HepG2 (cell line): ENCODE measurements around the gene TREML4. TPM values are rescaled to one million over a fixed set of nuclear protein-coding genes. Genes with fewer than 3 reads are reported as not detected.

ENCODE experiments used
- ATAC-seq: fragments of 200-7000 bp; cut with Tn5 transposase; 3 replicates; pipeline ENCODE4 v1.9.1; 2020; ENCODE audit warnings: mild to moderate bottlenecking, moderate library complexity
- BruUV-seq: library from RNA; stranded (reverse); fragments of 400-500 nt; replicated peaks from 2 replicates; lab custom pipeline; 2021; lab: Mats Ljungman, UMichigan
- CTCF ChIA-PET: fragments of 300-600 bp; formaldehyde crosslinking; extraction: SDS; loops from one replicate; lab custom pipeline; 2021; ENCODE audit warnings: low total read pairs, inconsistent platforms, low intra/inter-chr PET ratio; lab: Yijun Ruan, JAX
- POLR2A ChIA-PET: fragments of 350-600 bp; sonication (Branson Sonifier 250); formaldehyde crosslinking; loops from one replicate; lab custom pipeline; 2020; ENCODE audit warnings: antibody characterized with exemption, inconsistent platforms; lab: Yijun Ruan, JAX
- DNase-seq: peaks from one replicate; pipeline ENCODE4 v3.0.0-alpha.2; 2015; ENCODE audit warnings: low spot score
- FAIRE-seq: peaks from 3 replicates; lab custom pipeline; 2011; peaks lifted over from hg19 to GRCh38; lab: Jason Lieb, UNC
- H2AFZ ChIP-seq: one replicate; pipeline ENCODE4 v1.6.1; 2011; ENCODE audit warnings: low read length, inconsistent platforms
- H3K27ac ChIP-seq: fragments of 300-600 bp; 3 replicates; pipeline ENCODE4 v1.8.0; 2011; ENCODE audit warnings: mixed run types, mild to moderate bottlenecking, mixed read lengths, low read length, inconsistent platforms; ENCODE audit not compliant: insufficient read depth; ENCODE audit errors: extremely low read length
- H3K27me3 ChIP-seq, 2 experiments: fragments of 200-600 bp in 1 of 2; 2 replicates in 1 of 2; 3 replicates in 1 of 2; pipeline versions ENCODE4 v1.6.0 to v1.8.0; 2011; ENCODE audit warnings: low read length in 2 of 2, mild to moderate bottlenecking in 2 of 2, moderate library complexity in 2 of 2, inconsistent platforms in 1 of 2; ENCODE audit not compliant: insufficient read depth in 2 of 2, control insufficient read depth in 1 of 2
- H3K36me3 ChIP-seq, 2 experiments: fragments of 200-600 bp in 1 of 2; replicated peaks in 1 of 2; 2 replicates in 1 of 2; 3 replicates in 1 of 2; pipeline versions ENCODE4 v1.5.1 to v1.8.0; 2011; ENCODE audit warnings: low read length in 2 of 2, inconsistent platforms in 1 of 2; ENCODE audit not compliant: insufficient read depth in 2 of 2, control insufficient read depth in 1 of 2
- H3K4me1 ChIP-seq: 2 replicates; pipeline ENCODE4 v1.5.1; 2012; ENCODE audit warnings: low read length, inconsistent platforms; ENCODE audit not compliant: insufficient read depth
- H3K4me2 ChIP-seq: 2 replicates; pipeline ENCODE4 v1.6.0; 2011; ENCODE audit warnings: low read depth, low read length, inconsistent platforms
- H3K4me3 ChIP-seq, 3 experiments: fragments of 200-600 bp in 1 of 3; sonication (generic), shearing (Covaris generic) in 1 of 3; replicated peaks in 1 of 3; 2 replicates each; pipeline ENCODE4 v1.5.1; 2011 to 2016; ENCODE audit warnings: low read length in 3 of 3, inconsistent platforms in 2 of 3, low read depth in 2 of 3, mild to moderate bottlenecking in 2 of 3, control low read depth in 1 of 3, mixed read lengths in 1 of 3; ENCODE audit not compliant: insufficient read depth in 1 of 3
- H3K79me2 ChIP-seq: one replicate; pipeline ENCODE4 v1.6.1; 2011; ENCODE audit warnings: low read length, inconsistent platforms; ENCODE audit not compliant: insufficient read depth
- H3K9ac ChIP-seq: 2 replicates; pipeline ENCODE4 v1.6.0; 2011; ENCODE audit warnings: mild to moderate bottlenecking, low read depth, low read length, inconsistent platforms; ENCODE audit not compliant: insufficient read depth
- H3K9me3 ChIP-seq: 2 replicates; pipeline ENCODE4 v1.5.1; 2012; ENCODE audit warnings: mild to moderate bottlenecking, low read length
- H4K20me1 ChIP-seq: 2 replicates; pipeline ENCODE4 v1.6.0; 2011; ENCODE audit warnings: inconsistent platforms, mild to moderate bottlenecking, low read length, moderate library complexity; ENCODE audit not compliant: insufficient read depth
- BCL6 ChIP-seq: IDR thresholded peaks from 2 replicates; pipeline ENCODE4 v1.6.1; 2016; ENCODE audit warnings: missing genetic modification reagents, missing compliant biosample characterization
- CHD4 ChIP-seq: fragments of 200-600 bp; sonication (generic); IDR thresholded peaks from 2 replicates; pipeline ENCODE4 v1.7.0; 2017; ENCODE audit warnings: mild to moderate bottlenecking, low read length, borderline replicate concordance
- EEA1 ChIP-seq: sonication (generic); formaldehyde crosslinking; IDR thresholded peaks from 2 replicates; pipeline ENCODE4 v1.5.1; 2020; ENCODE audit warnings: mild to moderate bottlenecking, missing genetic modification reagents, borderline replicate concordance
- EP300 ChIP-seq, 3 experiments: sonication (generic) in 1 of 3; formaldehyde crosslinking in 1 of 3; IDR thresholded peaks; 2 replicates each; pipeline versions ENCODE4 v1.5.1 to v1.6.1; 2011 to 2020; ENCODE audit warnings: low read depth in 2 of 3, low read length in 2 of 3, borderline replicate concordance in 1 of 3, improper control_type of control experiment in 1 of 3, mild to moderate bottlenecking in 1 of 3, missing genetic modification reagents in 1 of 3, moderate library complexity in 1 of 3
- HOXA7 ChIP-seq: sonication (generic); formaldehyde crosslinking; IDR thresholded peaks from 2 replicates; pipeline ENCODE4 v1.8.1; 2022; ENCODE audit warnings: mild to moderate bottlenecking, missing genetic modification reagents, moderate library complexity
- KAT2B ChIP-seq: fragments of 150-350 bp; IDR thresholded peaks from 2 replicates; pipeline ENCODE4 v1.6.1; 2014; ENCODE audit warnings: low read depth, low read length, borderline replicate concordance
- KDM1A ChIP-seq: IDR thresholded peaks from 2 replicates; pipeline ENCODE4 v1.6.1; 2016; ENCODE audit warnings: missing compliant biosample characterization
- MIER3 ChIP-seq: IDR thresholded peaks from 2 replicates; pipeline ENCODE4 v1.6.1; 2016; ENCODE audit warnings: missing compliant biosample characterization, borderline replicate concordance
- REXO4 ChIP-seq: sonication (generic); formaldehyde crosslinking; IDR thresholded peaks from 2 replicates; pipeline ENCODE4 v1.8.0; 2022; ENCODE audit warnings: missing genetic modification reagents, mild to moderate bottlenecking, borderline replicate concordance
- SMYD3 ChIP-seq: sonication (generic); formaldehyde crosslinking; IDR thresholded peaks from 2 replicates; pipeline ENCODE4 v1.8.1; 2023; ENCODE audit warnings: mild to moderate bottlenecking, missing genetic modification reagents
- YEATS2 ChIP-seq: sonication (generic); formaldehyde crosslinking; IDR thresholded peaks from 2 replicates; pipeline ENCODE4 v1.4.0; 2020; ENCODE audit warnings: missing genetic modification reagents, borderline replicate concordance
- ZEB1 ChIP-seq: IDR thresholded peaks from 2 replicates; pipeline ENCODE4 v1.6.1; 2012; ENCODE audit warnings: mild to moderate bottlenecking, low read depth, inconsistent platforms; ENCODE audit not compliant: insufficient replicate concordance
- ZNF20 ChIP-seq: sonication (generic); formaldehyde crosslinking; IDR thresholded peaks from 2 replicates; pipeline ENCODE4 v1.4.0; 2020; ENCODE audit warnings: mild to moderate bottlenecking, moderate library complexity, missing genetic modification reagents
- ZNF34 ChIP-seq: sonication (generic); formaldehyde crosslinking; IDR thresholded peaks from 2 replicates; pipeline ENCODE4 v1.4.0; 2020; ENCODE audit warnings: mild to moderate bottlenecking, missing genetic modification reagents, borderline replicate concordance
- ZNF816 ChIP-seq: sonication (generic); formaldehyde crosslinking; IDR thresholded peaks from 2 replicates; pipeline ENCODE4 v1.8.0; 2022; ENCODE audit warnings: missing genetic modification reagents, mild to moderate bottlenecking, borderline replicate concordance
- WGBS: methylation state at CpG from one replicate; pipeline ENCODE4 v1.1.6; 2017; ENCODE audit warnings: low lambda C conversion rate; 5-methylcytosine and 5-hydroxymethylcytosine counted together
- in situ Hi-C: cut with HindIII; loops from 2 replicates; pipeline ENCODE4 v1.10.0; 2017; ENCODE audit warnings: low pct_unique_long_range_greater_than_20kb; ENCODE audit not compliant: extremely low pct_ligation_motif_present
- intact Hi-C: fragments of 100-400 bp; cut with micrococcal nuclease; formaldehyde crosslinking; loops from one replicate; pipeline ENCODE4 v1.10.0; 2022; ENCODE audit not compliant: unreplicated experiment
- polyA plus RNA-seq, 8 experiments: library from polyadenylated mRNA; depleted of rRNA in 3 of 8; stranded (reverse) in 7 of 8; unstranded in 1 of 8; fragments of >200 nt; fragmentation: Illumina TruSeq in 4 of 8; extraction: Trizol in 4 of 8; gene quantifications; 2 replicates each; pipeline versions ENCODE4 v1.2.1 to v1.2.3, GENCODE V29; 2011 to 2016; ENCODE audit warnings: low read depth in 4 of 8, missing spikeins in 1 of 8, mixed read lengths in 1 of 8; ENCODE audit not compliant: insufficient read depth in 1 of 8
- total RNA-seq, 5 experiments: library from RNA; depleted of rRNA; stranded (reverse); fragments of >200 nt; fragmentation: Illumina TruSeq; extraction: Trizol; gene quantifications; 2 replicates each; pipeline ENCODE4 v1.2.3, GENCODE V29; 2016; ENCODE audit warnings: low read depth in 1 of 5
- TF ChIP-seq, protein P1 (sequence below): sonication (generic); formaldehyde crosslinking; IDR thresholded peaks from 2 replicates; pipeline ENCODE4 v1.8.0; 2022; ENCODE audit warnings: low read depth, missing genetic modification reagents
- TF ChIP-seq, protein P2 (sequence below): sonication (generic); formaldehyde crosslinking; IDR thresholded peaks from 2 replicates; pipeline ENCODE4 v1.4.0; 2020; ENCODE audit warnings: missing genetic modification reagents

TREML4 gene
- total and polyA plus RNA-seq, 2 of the 13 experiments (the other 11 are each of a cell fraction or from before 2014, with no cell fraction given), result not detected

DNA sequence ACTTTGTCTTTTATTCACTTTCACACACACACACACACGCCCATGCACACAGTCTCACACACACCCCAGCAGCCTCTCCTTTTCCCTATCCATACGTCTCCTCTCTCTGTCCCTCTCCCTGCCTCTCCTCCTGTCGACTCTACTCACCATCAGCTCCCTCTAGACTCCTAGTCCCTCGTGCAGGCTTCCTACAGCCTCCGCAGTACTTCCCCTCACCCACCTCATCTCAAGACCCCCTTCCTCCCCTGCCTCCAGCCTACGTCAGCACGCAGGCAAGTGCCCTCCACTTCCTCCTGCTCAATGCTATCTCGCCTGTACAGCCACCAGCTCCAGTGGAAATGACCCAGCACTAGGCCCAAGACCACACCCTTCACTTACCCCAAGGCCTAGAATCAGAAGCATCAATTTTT lies 26.4 kb upstream of the TREML4 start:
- Histone ChIP-seq H3K9ac (no peak overlapping the region), H3K4me3 (no peak overlapping the region), H3K9me3 (no peaks in the 10 kb centered on the region), H3K27me3 (peaks cover 0 to 5% of the 10 kb centered on the region in 2 experiments; a peak in 2 of 5 replicates), H4K20me1 (no peaks in the 10 kb centered on the region), H3K79me2 (no peaks in the 10 kb centered on the region), H3K27ac (no peak overlapping the region), H3K36me3 (no peaks in the 10 kb centered on the region), H2AFZ (no peak overlapping the region), H3K4me1 (no peaks in the 10 kb centered on the region), H3K4me2 (no peak overlapping the region)
- FAIRE-seq (no peak), DNase-seq (no peak), ATAC-seq (no peak; the same call in 2 of the 3 replicates)
- intact Hi-C loops, result no loop called here
- WGBS, result 26% methylated on average over 8 of the region's 8 CpGs
- in situ Hi-C loops, result no loop called here
- ChIA-PET POLR2A (no interaction called here), CTCF (no interaction called here)
- no TSS peak for BruUV-seq
- TF ChIP-seq ZNF20 (CRISPR knock-in tag) (no peak), BCL6 (CRISPR knock-in tag) (no peak), MIER3 (CRISPR knock-in tag) (no peak), REXO4 (CRISPR knock-in tag) (no peak), YEATS2 (CRISPR knock-in tag) (no peak), CHD4 (no peak), KAT2B (no peak), ZNF816 (CRISPR knock-in tag) (no peak), ZNF34 (no peak), HOXA7 (no peak), EP300 (IDR thresholded peaks at IDR 0.05; ENCODE audit: low read depth in 2 of 2, low read length in 2 of 2) (no peak), EP300 (CRISPR knock-in tag; IDR thresholded peaks at IDR 0.05; ENCODE audit: borderline replicate concordance) (no peak), EEA1 (CRISPR knock-in tag) (no peak), SMYD3 (CRISPR knock-in tag) (no peak), KDM1A (no peak), ZEB1 (no peak)
- TF ChIP-seq, protein P1, sequence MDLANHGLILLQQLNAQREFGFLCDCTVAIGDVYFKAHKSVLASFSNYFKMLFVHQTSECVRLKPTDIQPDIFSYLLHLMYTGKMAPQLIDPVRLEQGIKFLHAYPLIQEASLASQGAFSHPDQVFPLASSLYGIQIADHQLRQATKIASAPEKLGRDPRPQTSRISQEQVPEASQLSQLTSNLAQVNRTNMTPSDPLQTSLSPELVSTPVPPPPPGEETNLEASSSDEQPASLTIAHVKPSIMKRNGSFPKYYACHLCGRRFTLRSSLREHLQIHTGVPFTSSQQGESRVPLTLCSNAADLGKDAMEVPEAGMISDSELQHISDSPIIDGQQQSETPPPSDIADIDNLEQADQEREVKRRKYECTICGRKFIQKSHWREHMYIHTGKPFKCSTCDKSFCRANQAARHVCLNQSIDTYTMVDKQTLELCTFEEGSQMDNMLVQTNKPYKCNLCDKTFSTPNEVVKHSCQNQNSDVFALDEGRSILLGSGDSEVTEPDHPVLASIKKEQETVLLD (CRISPR knock-in tag), result no peak
- TF ChIP-seq, protein P2, sequence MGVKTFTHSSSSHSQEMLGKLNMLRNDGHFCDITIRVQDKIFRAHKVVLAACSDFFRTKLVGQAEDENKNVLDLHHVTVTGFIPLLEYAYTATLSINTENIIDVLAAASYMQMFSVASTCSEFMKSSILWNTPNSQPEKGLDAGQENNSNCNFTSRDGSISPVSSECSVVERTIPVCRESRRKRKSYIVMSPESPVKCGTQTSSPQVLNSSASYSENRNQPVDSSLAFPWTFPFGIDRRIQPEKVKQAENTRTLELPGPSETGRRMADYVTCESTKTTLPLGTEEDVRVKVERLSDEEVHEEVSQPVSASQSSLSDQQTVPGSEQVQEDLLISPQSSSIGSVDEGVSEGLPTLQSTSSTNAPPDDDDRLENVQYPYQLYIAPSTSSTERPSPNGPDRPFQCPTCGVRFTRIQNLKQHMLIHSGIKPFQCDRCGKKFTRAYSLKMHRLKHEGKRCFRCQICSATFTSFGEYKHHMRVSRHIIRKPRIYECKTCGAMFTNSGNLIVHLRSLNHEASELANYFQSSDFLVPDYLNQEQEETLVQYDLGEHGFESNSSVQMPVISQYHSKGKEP (CRISPR knock-in tag), result no peak
